ENCODE results near the gene CPXM1. TPM values are rescaled to one million over a fixed set of nuclear protein-coding genes. Genes with fewer than 3 reads are reported as not detected.

The CPXM1 gene
- total and polyA plus RNA-seq, 10 of the 15 experiments (the other 5 are each of a cell fraction or from before 2014, with no cell fraction given) = 0.22 to 3.9 (median 0.63) TPM; not detected in 2

- Histone ChIP-seq H3K27ac (ENCODE audit: control insufficient read depth, insufficient read depth) (no peak overlapping the region), H3K27me3 (replicated peaks in 1 of 2; ENCODE audit: control insufficient read depth in 2 of 2, insufficient read depth in 2 of 2, low read length in 1 of 2) (peaks cover 5 to 18% of the 10 kb centered on the region in 2 experiments), H4K20me1 (ENCODE audit: control insufficient read depth, insufficient read depth) (no peaks in the 10 kb centered on the region), H3K4me2 (ENCODE audit: control insufficient read depth, insufficient read depth) (no peak overlapping the region), H3K9ac (ENCODE audit: control insufficient read depth, insufficient read depth, low read length) (no peak overlapping the region), H2AFZ (ENCODE audit: control insufficient read depth, low read depth, low read length) (no peak overlapping the region), H3K36me3 (ENCODE audit: control insufficient read depth in 2 of 2, insufficient read depth in 2 of 2, low read length in 1 of 2) (no peaks in the 10 kb centered on the region), H3K4me1 (ENCODE audit: control insufficient read depth, insufficient read depth, low read length) (no peaks in the 10 kb centered on the region), H3K79me2 (ENCODE audit: control insufficient read depth, insufficient read depth, low read length) (no peaks in the 10 kb centered on the region), H3K9me3 (replicated peaks; ENCODE audit: control insufficient read depth, insufficient read depth, low read length) (no peaks in the 10 kb centered on the region), H3K4me3 (no peak overlapping the region)
- ChIA-PET SMC1A (ENCODE audit: uncharacterized antibody, unreplicated experiment) (no interaction called here), RAD21 (ENCODE audit: unreplicated experiment) (no interaction called here), POLR2A (no interaction called here), CTCF (no interaction called here)
- FAIRE-seq (no peak), DNase-seq (ENCODE audit: low read depth, low spot score) (no peak), ATAC-seq (no peak)
- in situ Hi-C loops (cut with MboI) (no loop called here), intact Hi-C loops (cut with micrococcal nuclease; ENCODE audit: unreplicated experiment) (no loop called here)
- BruUV-seq (replicated peaks) = no TSS peak
- 38% methylated on average over 22 of the region's 22 CpGs for WGBS (ENCODE audit: insufficient coverage, insufficient replicate concordance, low lambda C conversion rate, missing lambda C conversion rate)
- TF ChIP-seq ESRRA (IDR thresholded peaks at IDR 0.05; ENCODE audit: low read length) = no peak
- TF ChIP-seq SUZ12 (IDR thresholded peaks at IDR 0.05; ENCODE audit: unreplicated experiment) = no peak
- no peak for TF ChIP-seq ZBTB4 (CRISPR knock-in tag; IDR thresholded peaks at IDR 0.05)
- no peak for TF ChIP-seq RAD51 (IDR thresholded peaks at IDR 0.05)
- no peak for TF ChIP-seq RCOR1 (conservative IDR thresholded peaks at IDR 0.05; ENCODE audit: low read depth, low read length)
- TF ChIP-seq ZSCAN29 (IDR thresholded peaks at IDR 0.05) = no peak
- TF ChIP-seq BCLAF1 (IDR thresholded peaks at IDR 0.05) = no peak
- no peak for TF ChIP-seq TCF12 (IDR thresholded peaks at IDR 0.05; ENCODE audit: low read depth, low read length)
- TF ChIP-seq ZNF687 (IDR thresholded peaks at IDR 0.05) = no peak
- no peak for TF ChIP-seq MYC (IDR thresholded peaks at IDR 0.05; ENCODE audit: insufficient read depth, insufficient read length, insufficient replicate concordance, low read length, severe bottlenecking)
- no peak for TF ChIP-seq MTA2 (IDR thresholded peaks at IDR 0.05; ENCODE audit: low read depth)
- TF ChIP-seq RUNX3 (IDR thresholded peaks at IDR 0.05; ENCODE audit: low read length) = no peak
- TF ChIP-seq TARDBP (IDR thresholded peaks at IDR 0.05; ENCODE audit: borderline replicate concordance) = no peak
- no peak for TF ChIP-seq RFX5 (IDR thresholded peaks at IDR 0.05; ENCODE audit: low read depth, low read length)
Observed at GRCh38 chr20:2805689-2806350, 5.4 kb upstream of the CPXM1 start.
